ENCODE results near the gene CAMK1D. TPM values are rescaled to one million over a fixed set of nuclear protein-coding genes. Genes with fewer than 3 reads are reported as not detected.
A peak's percentile ranks its signal among the peaks of the same experiment; 100 is the strongest.

Gene CAMK1D
- total RNA-seq, 1 donor from 2014 or later, result 58.8 TPM

DNA sequence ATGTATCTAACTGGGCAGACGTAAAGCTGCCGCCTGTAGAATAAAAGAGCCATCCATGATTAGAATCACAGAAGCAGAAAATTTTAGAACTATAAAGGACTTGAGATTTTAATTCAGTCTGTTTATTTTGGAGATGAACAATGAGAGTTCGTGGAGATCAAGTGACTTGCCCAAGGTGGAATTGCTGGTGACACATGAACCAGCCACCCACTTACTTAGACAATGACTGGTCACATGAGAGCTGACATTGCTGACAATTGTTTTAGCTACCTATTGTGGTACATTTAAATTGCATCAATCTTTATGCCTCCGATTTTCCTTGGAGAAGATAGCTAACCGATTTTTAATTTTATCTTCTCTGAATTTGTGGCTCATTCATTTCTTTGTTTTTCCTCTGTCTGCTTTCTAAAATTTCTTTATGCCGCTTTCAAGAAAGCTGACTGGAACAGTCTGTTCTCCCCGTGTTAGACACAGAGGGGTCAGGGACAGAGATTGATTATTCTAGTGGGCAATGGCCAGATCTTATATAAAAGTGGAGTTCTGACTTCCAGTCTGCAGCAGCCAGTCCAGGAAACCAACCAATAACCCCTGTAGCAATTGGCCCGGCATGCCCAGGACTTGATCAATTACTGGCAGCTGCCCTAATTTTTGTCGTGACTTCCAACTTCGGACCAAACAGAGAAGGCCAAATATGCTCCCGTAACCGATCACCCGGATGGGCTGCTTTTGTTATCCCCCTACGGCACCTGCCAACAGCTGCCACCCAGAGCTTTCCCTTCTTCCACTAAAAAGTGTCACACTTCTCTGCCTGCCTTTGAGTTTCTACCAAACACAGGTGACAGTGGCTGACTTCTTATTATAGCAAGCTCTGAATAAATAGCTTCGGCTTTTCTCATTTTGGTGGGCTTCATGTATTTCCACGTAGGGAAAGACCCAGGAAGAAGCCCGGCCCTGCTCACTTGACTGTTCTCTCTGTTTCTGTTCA lies 241.6 kb downstream of the CAMK1D start:
- Mint-ChIP-seq H3K36me3 (ENCODE audit: low read depth) (peaks cover 49% of the 10 kb centered on the region), H3K27ac (no peak overlapping the region), H3K27me3 (no peaks in the 10 kb centered on the region), H3K4me3 (no peak overlapping the region), H3K4me1 (peaks cover 76% of the 10 kb centered on the region), H3K9me3 (no peaks in the 10 kb centered on the region)
- DNase-seq (no peak), ATAC-seq (ENCODE audit: low read depth) (no peak)
- ChIA-PET CTCF (interaction anchor here (0.9 kb wide), 1 partner anchor 65 kb away, joined by 3 read pairs; no protein-coding TSS in a partner anchor), POLR2A (interaction anchor here (0.5 kb wide), 1 partner anchor 409 kb away, joined by 4 read pairs; no protein-coding TSS in a partner anchor)
- TF ChIP-seq, protein P1, sequence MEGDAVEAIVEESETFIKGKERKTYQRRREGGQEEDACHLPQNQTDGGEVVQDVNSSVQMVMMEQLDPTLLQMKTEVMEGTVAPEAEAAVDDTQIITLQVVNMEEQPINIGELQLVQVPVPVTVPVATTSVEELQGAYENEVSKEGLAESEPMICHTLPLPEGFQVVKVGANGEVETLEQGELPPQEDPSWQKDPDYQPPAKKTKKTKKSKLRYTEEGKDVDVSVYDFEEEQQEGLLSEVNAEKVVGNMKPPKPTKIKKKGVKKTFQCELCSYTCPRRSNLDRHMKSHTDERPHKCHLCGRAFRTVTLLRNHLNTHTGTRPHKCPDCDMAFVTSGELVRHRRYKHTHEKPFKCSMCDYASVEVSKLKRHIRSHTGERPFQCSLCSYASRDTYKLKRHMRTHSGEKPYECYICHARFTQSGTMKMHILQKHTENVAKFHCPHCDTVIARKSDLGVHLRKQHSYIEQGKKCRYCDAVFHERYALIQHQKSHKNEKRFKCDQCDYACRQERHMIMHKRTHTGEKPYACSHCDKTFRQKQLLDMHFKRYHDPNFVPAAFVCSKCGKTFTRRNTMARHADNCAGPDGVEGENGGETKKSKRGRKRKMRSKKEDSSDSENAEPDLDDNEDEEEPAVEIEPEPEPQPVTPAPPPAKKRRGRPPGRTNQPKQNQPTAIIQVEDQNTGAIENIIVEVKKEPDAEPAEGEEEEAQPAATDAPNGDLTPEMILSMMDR (IDR thresholded peaks at IDR 0.05), result no peak
- intact Hi-C loops (cut with micrococcal nuclease), result no loop called here

DNA sequence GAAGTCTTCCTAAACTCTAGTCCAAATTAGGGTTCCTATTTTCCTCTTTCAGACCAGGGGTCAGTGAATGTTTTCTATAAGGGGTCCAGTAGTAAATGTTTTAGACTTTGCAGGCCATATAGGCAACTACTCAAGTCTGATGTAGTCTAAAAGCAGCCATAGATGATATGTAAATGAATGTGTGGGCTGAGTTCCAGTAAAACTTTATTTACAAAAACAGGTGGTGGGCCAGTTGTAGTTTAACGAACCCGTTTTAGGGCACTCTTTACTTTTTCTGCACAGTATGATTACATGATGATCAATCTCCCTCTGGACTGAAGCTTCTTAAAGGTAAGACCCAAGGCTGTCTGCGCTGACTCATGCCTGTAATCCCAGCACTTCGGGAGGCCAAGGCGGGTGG lies 243.6 kb downstream of the CAMK1D start:
- H3K27ac Mint-ChIP-seq, result no peak overlapping the region
- peaks cover 65% of the 10 kb centered on the region for H3K4me1 Mint-ChIP-seq
- no peaks in the 10 kb centered on the region for H3K9me3 Mint-ChIP-seq
- ATAC-seq (ENCODE audit: low read depth) (no peak), DNase-seq (no peak)
- H3K36me3 Mint-ChIP-seq (ENCODE audit: low read depth), result peaks cover 47% of the 10 kb centered on the region
- POLR2A ChIA-PET, result no interaction called here
- no peak overlapping the region for H3K4me3 Mint-ChIP-seq
- intact Hi-C loops (cut with micrococcal nuclease), result no loop called here
- H3K27me3 Mint-ChIP-seq, result no peaks in the 10 kb centered on the region
- CTCF ChIA-PET, result no interaction called here
- TF ChIP-seq, protein P1 (IDR thresholded peaks at IDR 0.05), result no peak

DNA sequence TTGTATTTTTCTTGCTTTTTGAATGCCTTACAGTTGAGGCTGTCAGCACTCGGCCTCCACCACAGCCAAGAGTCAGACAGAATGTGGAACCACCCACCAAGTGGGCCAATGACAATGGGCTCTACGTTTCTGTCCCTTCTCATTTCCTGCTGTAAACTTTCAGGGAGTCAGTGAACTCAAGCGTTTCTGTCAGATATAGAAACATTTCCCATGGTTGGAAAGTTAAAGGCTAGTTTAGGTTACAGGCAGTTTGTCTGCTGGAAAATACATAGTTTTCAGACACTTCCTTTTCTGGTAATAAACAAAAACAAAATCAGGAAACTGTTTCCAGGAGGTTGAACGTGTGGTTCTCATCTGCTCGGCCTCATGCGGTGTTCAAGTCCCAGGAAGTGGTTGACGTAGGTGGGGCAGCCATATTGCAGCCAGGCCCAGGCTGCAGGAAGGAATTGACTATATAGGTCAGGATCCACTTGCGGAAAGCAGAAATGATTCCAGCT lies 245.1 kb downstream of the CAMK1D start:
- Mint-ChIP-seq H3K36me3 (ENCODE audit: low read depth) (peaks cover 55% of the 10 kb centered on the region), H3K4me1 (peaks cover 52% of the 10 kb centered on the region), H3K27ac (peak overlapping the region; percentile 79), H3K4me3 (peak overlapping the region; percentile 19), H3K27me3 (no peaks in the 10 kb centered on the region), H3K9me3 (no peaks in the 10 kb centered on the region)
- intact Hi-C loops (cut with micrococcal nuclease), result no loop called here
- POLR2A ChIA-PET, result interaction anchor here (0.5 to 1.0 kb wide), 3 partner anchors 11 to 135 kb away, joined by 3 read pairs; no protein-coding TSS in a partner anchor
- CTCF ChIA-PET, result no interaction called here
- DNase-seq, result no peak
- TF ChIP-seq, protein P1 (IDR thresholded peaks at IDR 0.05), result no peak
- ATAC-seq (ENCODE audit: low read depth), result peak; percentile 45

DNA sequence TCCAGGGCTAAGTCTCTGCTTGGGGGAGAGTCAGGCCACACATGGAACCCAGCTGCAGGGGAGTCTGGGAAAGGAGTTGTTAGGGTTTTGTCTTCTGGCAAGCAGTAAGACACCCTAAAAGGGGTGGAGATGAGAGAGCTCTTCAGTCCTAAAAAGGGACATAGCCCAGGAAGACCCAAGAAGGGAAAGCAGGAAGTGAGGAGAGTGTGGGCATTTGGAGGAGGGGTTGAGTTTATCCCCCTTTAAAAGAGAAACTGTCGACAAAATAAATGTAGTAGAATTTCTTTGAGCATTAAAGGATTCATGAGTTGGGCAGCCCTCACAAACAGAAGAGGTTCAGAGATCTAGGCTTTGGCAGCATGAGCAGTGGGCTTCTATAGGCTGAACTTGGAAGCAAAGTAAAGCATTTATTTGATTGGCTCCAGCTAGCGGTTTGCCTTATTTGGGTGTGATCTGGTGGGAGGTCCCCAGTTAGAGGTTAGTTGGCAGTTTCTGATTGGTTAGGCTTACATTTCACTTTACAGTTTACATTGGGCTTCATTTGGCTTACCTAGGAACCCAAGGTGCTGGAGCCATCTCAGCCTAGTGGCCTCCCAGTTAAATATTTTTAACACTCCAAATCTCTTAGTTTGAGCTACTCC lies 246.7 kb downstream of the CAMK1D start:
- no peak for DNase-seq
- intact Hi-C loops (cut with micrococcal nuclease), result no loop called here
- peaks cover 53% of the 10 kb centered on the region for H3K36me3 Mint-ChIP-seq (ENCODE audit: low read depth)
- CTCF ChIA-PET, result no interaction called here
- H3K4me3 Mint-ChIP-seq, result peak overlapping the region; percentile 32
- ATAC-seq (ENCODE audit: low read depth), result no peak
- TF ChIP-seq, protein P1 (IDR thresholded peaks at IDR 0.05), result no peak
- POLR2A ChIA-PET, result interaction anchor here (0.6 kb wide), 1 partner anchor 256 kb away, joined by 7 read pairs; no protein-coding TSS in a partner anchor
- peaks cover 41% of the 10 kb centered on the region for H3K4me1 Mint-ChIP-seq
- no peaks in the 10 kb centered on the region for H3K9me3 Mint-ChIP-seq
- H3K27ac Mint-ChIP-seq, result no peak overlapping the region
- no peaks in the 10 kb centered on the region for H3K27me3 Mint-ChIP-seq

DNA sequence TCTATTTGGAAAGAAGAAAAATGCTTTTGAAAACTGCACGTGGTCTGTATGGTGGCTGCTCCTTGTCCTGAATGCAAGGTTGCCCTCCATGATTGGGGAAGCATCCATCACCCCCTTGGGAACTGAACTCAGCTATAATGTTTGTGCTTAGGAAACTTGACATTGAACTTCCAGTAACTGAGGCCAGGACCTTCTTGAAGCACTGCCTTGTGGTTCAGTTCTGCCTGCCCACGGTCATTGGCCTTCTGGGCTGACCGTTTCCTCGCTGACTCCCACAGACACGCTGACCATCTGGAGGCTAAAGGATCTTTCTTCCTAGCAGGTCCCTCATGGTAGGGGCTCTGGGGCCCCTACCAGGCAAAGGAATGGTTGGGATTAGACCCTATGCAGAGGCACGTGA lies 247.8 kb downstream of the CAMK1D start:
- Mint-ChIP-seq H3K36me3 (ENCODE audit: low read depth) (peaks cover 51% of the 10 kb centered on the region), H3K27me3 (no peaks in the 10 kb centered on the region), H3K4me3 (no peak overlapping the region), H3K9me3 (no peaks in the 10 kb centered on the region), H3K27ac (no peak overlapping the region), H3K4me1 (peaks cover 36% of the 10 kb centered on the region)
- intact Hi-C loops (cut with micrococcal nuclease), result no loop called here
- ChIA-PET POLR2A (no interaction called here), CTCF (no interaction called here)
- TF ChIP-seq, protein P1 (IDR thresholded peaks at IDR 0.05), result no peak
- ATAC-seq (ENCODE audit: low read depth), result no peak
- no peak for DNase-seq

All from activated B cell treated with CpG ODN at 0.5 μM for 24 hours (primary cell).